ENCODE measurements around the gene VAV3.
"Not testable (repeated sequence)": the region's sequence is repeated elsewhere in the genome, so short reads cannot be mapped to it uniquely, and the experiment has no call there.

Gene VAV3

GRCh38 chr1:107653005-107653404, 312.0 kb downstream of the VAV3 start:
- no peak for DNase-seq (ENCODE audit: low spot score)
- no peak for TF ChIP-seq CTCF (conservative IDR thresholded peaks at IDR 0.05; ENCODE audit: low read depth)

GRCh38 chr1:107650825-107651224, 314.2 kb downstream of the VAV3 start:
- POLR2A ChIA-PET (ENCODE audit: low non-redundant PET); CTCF ChIA-PET; H3K27ac ChIP-seq; DNase-seq (ENCODE audit: low spot score): not testable (repeated sequence)

More at GRCh38 chr1:107653005-107653404, 312.0 kb downstream of the VAV3 start:
- CTCF ChIA-PET, result no interaction called here
- no peak overlapping the region for H3K27ac ChIP-seq
- POLR2A ChIA-PET (ENCODE audit: low non-redundant PET), result no interaction called here

GRCh38 chr1:107649023-107649422, 316.0 kb downstream of the VAV3 start:
- POLR2A ChIA-PET (ENCODE audit: low non-redundant PET), result no interaction called here
- no peak for DNase-seq (ENCODE audit: low spot score)
- CTCF ChIA-PET, result no interaction called here
- H3K27ac ChIP-seq, result no peak overlapping the region
- no peak for TF ChIP-seq CTCF (conservative IDR thresholded peaks at IDR 0.05; ENCODE audit: low read depth)

DNA sequence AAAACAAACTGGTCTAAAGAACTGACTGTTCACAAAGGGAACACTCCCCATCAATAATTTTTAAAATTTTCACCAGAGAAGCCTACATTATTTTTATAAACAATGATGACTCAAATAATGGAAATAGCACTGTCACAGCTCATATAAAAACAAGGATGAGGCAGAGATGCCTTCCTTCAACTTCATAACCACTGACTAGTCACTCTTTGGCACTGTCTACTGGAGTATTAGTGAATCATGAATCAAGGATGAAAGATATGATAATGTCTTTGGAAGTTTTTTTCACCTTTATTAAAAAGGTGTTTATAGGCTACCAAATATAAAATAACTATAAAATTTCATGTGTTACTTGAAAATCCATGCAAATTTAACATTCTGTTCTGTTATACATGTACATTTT, 316.9 kb downstream of the VAV3 start:
- no peak for TF ChIP-seq CTCF (conservative IDR thresholded peaks at IDR 0.05; ENCODE audit: low read depth)
- no peak overlapping the region for H3K27ac ChIP-seq
- ChIA-PET CTCF (interaction anchor here (0.7 kb wide), 1 partner anchor 30 kb away, joined by 3 read pairs; no protein-coding TSS in a partner anchor), POLR2A (ENCODE audit: low non-redundant PET) (no interaction called here)
- DNase-seq (ENCODE audit: low spot score), result peak; percentile 69

GRCh38 chr1:107647012-107647411, 318.0 kb downstream of the VAV3 start:
- CTCF ChIA-PET, result no interaction called here
- H3K27ac ChIP-seq, result no peak overlapping the region
- TF ChIP-seq CTCF (conservative IDR thresholded peaks at IDR 0.05; ENCODE audit: low read depth), result no peak
- POLR2A ChIA-PET (ENCODE audit: low non-redundant PET), result no interaction called here
- no peak for DNase-seq (ENCODE audit: low spot score)

GRCh38 chr1:107643766-107644165, 321.2 kb downstream of the VAV3 start:
- no peak for TF ChIP-seq CTCF (conservative IDR thresholded peaks at IDR 0.05; ENCODE audit: low read depth)
- ChIA-PET POLR2A (ENCODE audit: low non-redundant PET) (no interaction called here), CTCF (no interaction called here)
- no peak overlapping the region for H3K27ac ChIP-seq
- DNase-seq (ENCODE audit: low spot score), result no peak

DNA sequence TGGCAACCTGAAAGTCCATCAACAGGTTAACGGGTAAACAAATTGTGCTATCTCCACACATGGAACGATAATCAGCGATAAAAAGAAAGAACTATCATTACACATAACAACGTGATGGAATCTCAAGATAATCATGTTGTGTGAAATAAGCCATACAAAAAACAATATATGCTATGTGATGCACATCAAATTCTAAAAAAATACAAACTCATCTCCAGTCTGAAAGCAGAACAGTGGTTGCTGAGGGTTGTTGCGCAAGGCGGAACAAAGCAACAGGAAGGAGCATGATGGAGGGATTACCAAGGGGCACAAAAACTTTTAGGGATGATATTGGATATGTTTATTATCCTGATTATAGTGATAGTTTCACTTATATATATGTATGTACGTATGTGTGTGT, 324.8 kb downstream of the VAV3 start:
- CTCF ChIA-PET, result interaction anchor here (1.0 kb wide), 1 partner anchor 210 kb away, joined by 3 read pairs; no protein-coding TSS in a partner anchor
- TF ChIP-seq CTCF (conservative IDR thresholded peaks at IDR 0.05; ENCODE audit: low read depth), result no peak
- no peak for DNase-seq (ENCODE audit: low spot score)
- H3K27ac ChIP-seq, result no peak overlapping the region
- POLR2A ChIA-PET (ENCODE audit: low non-redundant PET), result no interaction called here
